Epidermal melanocyte (primary cell): ENCODE measurements around the gene TMEM238.
A peak's percentile ranks its signal among the peaks of the same experiment; 100 is the strongest.

ENCODE experiments used
- DNase-seq: peaks from one replicate; pipeline ENCODE4 v3.0.0; 2011; ENCODE audit warnings: low spot score; ENCODE audit not compliant: insufficient read length

TMEM238 gene

DNA sequence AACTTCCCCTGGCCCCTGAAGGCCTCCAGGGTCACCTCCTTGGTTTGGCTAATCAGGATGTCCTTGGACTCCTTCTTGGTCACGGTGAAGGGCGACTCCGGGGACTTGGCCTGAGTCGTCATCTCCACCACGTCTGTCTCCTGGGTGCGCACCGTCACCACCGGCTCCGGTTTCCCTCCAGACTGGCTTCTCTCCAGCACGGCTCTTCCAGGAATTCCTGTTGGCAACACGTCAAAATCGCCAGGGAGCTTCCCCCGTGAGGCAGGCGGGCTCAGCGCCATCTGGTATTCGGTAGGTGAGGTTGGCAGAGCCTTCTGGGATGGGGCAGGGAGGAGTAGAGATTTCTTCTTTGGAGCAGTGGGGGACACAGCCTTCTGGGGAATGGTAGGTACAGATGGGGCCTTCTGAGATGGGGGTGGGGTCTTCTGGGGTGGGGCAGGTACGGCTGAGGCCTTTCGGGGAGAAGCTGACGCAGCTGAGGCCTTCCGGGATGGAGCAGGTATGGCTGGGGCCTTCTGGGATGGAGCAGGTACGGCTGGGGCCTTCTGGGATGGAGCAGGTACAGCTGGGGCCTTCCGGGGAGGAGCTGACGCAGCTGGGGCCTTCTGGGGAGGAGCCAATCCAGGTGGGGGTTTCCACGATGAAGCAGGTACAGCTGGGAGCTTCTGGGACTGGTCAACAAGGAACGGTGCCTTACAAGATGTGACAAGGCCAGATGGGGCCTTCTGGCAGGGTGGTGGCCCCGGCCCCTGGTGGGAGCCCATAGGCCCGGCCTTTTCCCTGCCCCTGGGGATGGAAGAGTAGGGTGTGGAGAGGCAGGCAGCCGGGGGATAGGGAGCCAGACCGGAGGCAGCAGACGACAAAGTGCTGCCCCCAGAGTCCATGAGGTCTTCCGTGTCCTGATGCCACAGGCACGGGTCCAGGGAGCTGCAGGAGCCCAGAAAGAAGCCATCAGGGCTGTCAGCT is 24.9 kb downstream of the TMEM238 start:
- no peak for DNase-seq

GRCh38 chr19:55358493-55358892 is 25.6 kb downstream of the TMEM238 start:
- no peak for DNase-seq

GRCh38 chr19:55355213-55355821 is 28.8 kb downstream of the TMEM238 start:
- no peak for DNase-seq

DNA sequence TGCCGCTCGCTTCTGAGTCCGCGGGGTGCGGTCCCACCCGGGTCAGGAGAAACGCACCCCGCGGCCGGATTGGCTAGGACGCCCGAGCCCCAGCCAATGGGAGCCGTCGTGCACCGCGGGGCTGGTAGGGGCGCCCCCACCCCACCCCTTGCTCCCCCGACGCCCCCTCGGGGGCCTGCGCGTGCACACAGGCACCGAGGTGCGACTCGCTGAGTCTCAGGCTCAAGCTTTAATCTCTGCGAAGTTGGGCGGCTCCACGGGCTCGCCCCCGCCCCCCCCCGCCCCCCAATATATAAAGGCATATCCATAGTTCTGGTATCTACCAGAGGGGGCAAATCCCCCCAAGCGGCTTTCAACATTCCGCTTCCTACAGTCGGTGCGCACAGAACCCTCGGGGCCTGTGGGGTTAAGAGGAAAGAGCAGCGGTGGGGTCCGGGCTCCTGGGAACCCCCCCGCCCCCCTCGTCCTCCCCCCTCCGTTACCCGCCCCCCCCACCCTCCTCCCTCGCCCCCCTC is 29.3 kb downstream of the TMEM238 start, which contains the start of gene COX6B2:
COX6B2 (minus strand) TSS at position 22 of the 515 bp plus-strand sequence. CDS start 198 bp downstream, outside the sequence.
- DNase-seq: no peak

- DNase-seq: peak; percentile 93
Measured at GRCh38 chr19:55353803-55354697, 30.0 kb downstream of the TMEM238 start.

DNA sequence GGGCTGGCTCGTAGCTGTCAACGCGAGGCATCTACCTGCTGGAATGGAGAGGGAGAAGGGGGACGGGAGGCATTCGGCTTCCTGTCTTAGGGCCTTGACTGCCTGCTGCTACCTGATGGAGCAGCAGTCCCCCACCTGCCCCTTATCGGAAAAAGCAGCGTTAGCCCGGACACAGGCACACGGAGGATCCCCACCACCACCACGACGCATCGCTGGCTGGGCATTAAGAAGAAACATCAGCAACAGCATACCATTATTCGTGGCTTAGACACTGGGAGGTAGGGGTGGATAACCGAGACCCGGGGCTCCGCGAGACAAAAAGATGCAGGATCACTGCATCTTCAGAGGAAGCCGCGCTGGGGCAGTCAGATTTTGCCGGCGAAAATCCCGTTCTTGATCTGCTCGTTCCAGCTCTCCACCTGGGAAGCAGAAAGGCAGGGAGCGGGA is 30.7 kb downstream of the TMEM238 start:
- DNase-seq: no peak

DNA sequence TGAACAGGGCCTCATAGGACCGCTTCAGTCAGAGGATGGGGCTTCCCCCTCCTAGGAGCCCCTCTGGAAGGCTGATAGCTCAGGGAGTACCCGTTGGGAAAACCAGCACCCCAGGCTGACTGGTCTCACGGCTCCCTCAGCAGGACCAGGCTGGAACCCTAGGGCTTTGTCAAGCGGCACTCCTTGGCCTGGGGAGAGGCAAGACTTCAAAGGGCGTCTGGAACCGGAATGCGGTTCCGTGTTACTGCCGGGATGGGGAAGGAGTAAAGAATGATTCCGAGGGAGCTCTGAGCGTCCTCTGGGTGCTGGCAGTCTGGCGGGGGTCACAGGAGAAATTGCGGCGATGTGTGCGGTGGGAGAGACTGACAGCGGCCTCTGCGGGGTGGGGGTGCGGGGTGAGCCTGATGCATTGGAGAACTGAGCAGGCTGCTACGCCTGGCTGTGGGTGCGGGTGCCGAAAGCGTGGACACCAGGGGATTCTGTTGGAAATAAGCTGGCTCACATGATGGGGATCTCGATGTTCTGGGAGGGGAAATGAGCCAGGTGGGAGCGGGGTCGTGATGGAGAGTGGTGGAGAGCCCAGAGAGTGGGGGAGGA is 31.4 kb downstream of the TMEM238 start:
- DNase-seq: no peak

GRCh38 chr19:55352040-55352439 is 32.1 kb downstream of the TMEM238 start:
- no peak for DNase-seq

DNA sequence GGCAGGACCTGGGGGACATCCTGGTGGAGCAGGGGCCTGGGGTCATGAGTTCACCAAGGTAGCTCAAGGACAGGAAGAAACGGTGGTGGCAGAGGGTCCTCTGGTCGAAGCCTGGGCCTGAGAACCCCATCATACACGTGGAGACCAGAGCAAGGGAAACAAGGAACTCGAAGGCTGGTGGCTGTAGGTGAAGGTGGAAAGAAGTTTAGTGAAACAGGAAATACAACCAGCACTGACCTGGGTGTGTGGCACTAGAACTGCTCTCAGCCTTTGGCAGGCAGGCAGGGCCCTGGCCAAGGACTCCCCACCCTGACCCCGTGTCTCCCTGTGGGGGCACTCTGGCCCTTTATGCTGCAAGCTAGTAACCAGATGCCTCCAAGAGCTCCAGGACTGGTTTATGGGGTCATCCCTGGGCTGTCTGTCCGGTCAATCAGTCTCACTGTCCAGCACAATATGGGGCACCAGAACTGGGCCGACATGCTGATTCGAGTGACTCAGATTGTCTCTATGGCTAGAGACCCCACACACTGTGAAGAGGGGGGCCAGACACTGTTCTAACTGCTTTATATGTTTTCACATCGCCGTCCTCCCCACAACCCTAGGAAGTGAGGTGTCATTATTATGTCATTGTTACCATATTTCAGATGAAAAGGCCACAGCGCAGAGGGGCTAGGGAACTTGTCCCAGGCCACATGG is 33.3 kb downstream of the TMEM238 start:
- DNase-seq: no peak

DNA sequence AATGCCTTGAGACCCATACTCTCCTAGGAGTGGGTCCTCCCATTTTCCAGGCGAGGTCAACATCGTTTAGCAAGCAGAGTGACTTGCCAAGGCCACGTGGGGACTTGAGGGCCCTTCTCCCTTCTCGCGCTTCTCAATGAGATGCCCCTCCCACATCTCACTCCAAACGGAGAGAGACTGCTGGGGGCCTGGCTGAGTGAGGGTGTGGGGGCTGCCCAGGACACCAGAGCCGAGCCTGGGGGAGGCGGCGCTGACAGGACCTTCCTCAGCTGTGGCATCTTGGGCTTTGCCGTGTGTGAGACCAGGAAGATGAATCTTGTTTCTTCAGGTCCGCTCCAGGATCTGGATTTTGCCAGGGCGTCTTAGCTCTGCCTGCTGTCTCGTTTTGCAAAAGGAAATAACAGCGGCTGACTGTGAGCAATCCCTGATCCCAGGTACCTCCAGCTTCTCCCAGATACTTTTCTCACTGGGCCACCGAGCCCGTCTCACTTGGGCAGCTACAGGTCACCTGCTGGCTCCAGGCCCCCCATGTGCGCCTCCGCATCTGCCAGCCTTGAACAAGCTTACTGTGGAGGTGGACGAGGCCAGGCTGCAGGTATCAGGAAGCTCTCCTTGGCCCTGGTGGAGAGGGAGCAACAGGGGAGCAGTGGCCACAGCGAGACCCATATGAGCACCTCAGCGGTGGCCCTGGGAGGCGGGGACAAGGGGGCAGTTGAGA is 35.6 kb downstream of the TMEM238 start:
- no peak for DNase-seq

GRCh38 chr19:55347442-55348009 is 36.6 kb downstream of the TMEM238 start:
- DNase-seq: no peak

- no peak for DNase-seq
Measured at GRCh38 chr19:55346725-55347441, 37.2 kb downstream of the TMEM238 start.

GRCh38 chr19:55345818-55346724 is 38.0 kb downstream of the TMEM238 start:
- DNase-seq: no peak

DNA sequence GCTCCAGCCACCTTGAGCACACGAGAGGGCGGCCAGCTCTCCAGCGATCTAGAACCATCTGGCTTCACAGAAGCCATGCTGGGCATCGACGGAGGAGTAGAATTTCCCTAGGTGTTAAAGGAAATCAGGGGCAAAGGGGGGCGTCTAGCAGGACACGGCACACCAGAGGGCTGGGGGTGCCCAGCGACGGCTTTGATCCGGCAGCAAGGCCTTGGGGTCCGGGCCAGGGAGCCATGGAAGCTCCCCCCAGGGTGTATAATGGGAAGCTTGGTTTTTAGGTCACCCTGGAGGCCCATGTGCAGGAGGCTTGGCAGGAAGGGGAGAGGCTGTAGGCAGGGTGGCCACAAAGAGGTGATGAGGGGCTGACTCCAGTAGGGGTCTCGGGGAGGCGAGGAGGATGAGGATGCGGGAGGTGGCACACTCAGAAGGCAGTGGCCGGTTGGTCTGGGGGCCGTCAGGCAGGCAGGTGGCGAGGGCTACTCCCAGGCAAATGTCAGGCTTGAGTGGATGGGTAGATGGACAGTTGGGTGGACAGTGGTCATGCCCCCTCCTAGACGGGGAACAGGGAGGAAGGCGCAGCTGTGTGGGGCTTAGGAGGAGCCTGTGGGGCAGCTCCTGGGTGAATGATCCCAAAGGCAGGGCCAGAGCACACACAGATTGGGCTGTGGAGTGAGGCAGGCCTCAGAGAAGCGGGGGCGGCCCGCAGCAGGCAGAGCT is 38.8 kb downstream of the TMEM238 start:
- no peak for DNase-seq

GRCh38 chr19:55344444-55344843 is 39.6 kb downstream of the TMEM238 start:
- peak; percentile 78 for DNase-seq

DNA sequence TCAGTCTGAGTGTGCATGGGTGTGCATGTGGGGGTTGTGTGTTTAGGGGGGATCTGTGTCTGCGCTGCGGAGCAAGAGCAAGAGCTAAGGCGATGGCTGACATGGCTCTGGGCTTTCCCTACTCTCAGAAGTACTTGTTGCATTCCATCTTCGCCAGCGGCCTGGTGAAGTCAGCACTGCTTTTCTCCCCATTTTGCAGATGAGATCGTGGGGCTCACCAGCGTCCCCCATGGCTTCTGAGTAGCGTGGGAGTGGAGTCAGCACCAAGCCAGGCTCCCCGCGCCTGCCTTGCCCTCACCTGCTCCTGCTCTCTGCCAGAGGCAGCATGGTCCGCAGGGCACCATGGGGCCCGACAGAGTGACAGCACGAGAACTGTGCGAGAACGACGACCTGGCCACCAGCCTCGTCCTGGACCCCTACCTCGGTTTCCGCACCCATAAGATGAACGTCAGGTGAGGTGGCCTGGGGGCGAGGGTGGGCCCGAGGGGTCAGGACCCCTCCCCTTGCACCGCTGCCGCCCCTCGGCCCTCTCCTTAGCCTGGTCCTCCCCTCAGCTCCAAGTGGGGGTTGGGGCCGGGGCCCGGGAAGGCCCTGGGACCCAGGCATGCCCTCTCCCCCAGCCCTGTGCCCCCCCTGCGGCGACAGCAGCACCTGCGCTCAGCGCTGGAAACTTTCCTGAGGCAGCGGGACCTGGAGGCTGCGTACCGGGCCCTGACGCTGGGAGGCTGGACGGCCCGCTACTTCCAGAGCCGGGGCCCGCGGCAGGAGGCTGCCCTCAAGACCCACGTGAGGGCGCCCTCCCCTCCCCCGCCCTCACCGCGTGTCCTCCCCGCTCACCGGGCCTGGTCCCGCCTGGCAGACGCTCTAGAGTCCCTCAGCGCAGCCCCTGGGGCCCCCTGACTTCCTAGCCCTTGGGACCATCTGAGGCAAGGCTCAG is 42.2 kb downstream of the TMEM238 start:
- DNase-seq: no peak
